OCI-LY7 (cell line): ENCODE data around the gene BRSK2. TPM values are rescaled to one million over a fixed set of nuclear protein-coding genes. Genes with fewer than 3 reads are reported as not detected.

Source experiments
- BruUV-seq: library from RNA; stranded (reverse); fragments of 400-500 nt; replicated peaks from 2 replicates; lab custom pipeline; 2021; lab: Mats Ljungman, UMichigan
- CTCF ChIA-PET: fragments of 300-600 bp; sonication (Branson Sonifier 250); formaldehyde crosslinking; loops from one replicate; lab custom pipeline; 2022; ENCODE audit warnings: antibody characterized with exemption; ENCODE audit not compliant: unreplicated experiment; lab: Charles Lee
- POLR2A ChIA-PET: fragments of 300-600 bp; sonication (Branson Sonifier 250); formaldehyde crosslinking; loops from one replicate; lab custom pipeline; 2022; ENCODE audit warnings: antibody characterized with exemption; lab: Charles Lee
- DNase-seq: peaks from one replicate; pipeline ENCODE4 v3.0.0-alpha.2; 2015; ENCODE audit warnings: low spot score
- H2AFZ ChIP-seq: fragments of 200-600 bp; sonication (generic), shearing (Covaris generic); 2 replicates; pipeline ENCODE4 v1.6.1; 2014; ENCODE audit warnings: mild to moderate bottlenecking, antibody characterized with exemption, low read length, moderate library complexity
- H3K27ac ChIP-seq: fragments of 200-600 bp; sonication (generic); 2 replicates; pipeline ENCODE4 v1.5.1; 2014; ENCODE audit warnings: mixed run types, low read depth, mild to moderate bottlenecking, moderate library complexity, low read length, inconsistent platforms; ENCODE audit not compliant: poor library complexity, severe bottlenecking
- H3K36me3 ChIP-seq: fragments of 200-600 bp; sonication (generic); 2 replicates; pipeline ENCODE4 v1.6.1; 2014; ENCODE audit warnings: mild to moderate bottlenecking, antibody characterized with exemption, low read length, moderate library complexity, mixed read lengths; ENCODE audit not compliant: insufficient read depth
- H3K4me1 ChIP-seq: fragments of 200-600 bp; sonication (generic); 2 replicates; pipeline ENCODE4 v1.5.1; 2014; ENCODE audit warnings: mild to moderate bottlenecking, low read length; ENCODE audit not compliant: insufficient read depth, poor library complexity, severe bottlenecking
- H3K4me2 ChIP-seq: fragments of 200-600 bp; sonication (generic); 2 replicates; pipeline ENCODE4 v1.6.1; 2014; ENCODE audit warnings: mild to moderate bottlenecking, low read length
- H3K4me3 ChIP-seq: fragments of 200-600 bp; sonication (generic); 2 replicates; pipeline ENCODE4 v1.5.1; 2014; ENCODE audit warnings: mild to moderate bottlenecking, low read depth, low read length; ENCODE audit not compliant: poor library complexity, severe bottlenecking
- H3K79me2 ChIP-seq: fragments of 200-600 bp; sonication (generic); 2 replicates; pipeline ENCODE4 v1.6.1; 2016; ENCODE audit warnings: low read depth, mild to moderate bottlenecking, low read length, moderate library complexity, mixed read lengths; ENCODE audit not compliant: insufficient read depth
- H3K9me2 ChIP-seq: fragments of 200-600 bp; sonication (generic); 2 replicates; pipeline ENCODE4 v1.6.1; 2016; ENCODE audit warnings: mild to moderate bottlenecking, low read length, mixed read lengths; ENCODE audit not compliant: insufficient read depth
- H3K9me3 ChIP-seq: fragments of 200-600 bp; sonication (generic); 2 replicates; pipeline ENCODE4 v1.6.1; 2014; ENCODE audit warnings: mild to moderate bottlenecking, mixed run types, low read length, mixed read lengths
- H4K20me1 ChIP-seq: fragments of 200-600 bp; sonication (generic); 2 replicates; pipeline ENCODE4 v1.6.1; 2014; ENCODE audit warnings: mild to moderate bottlenecking, antibody characterized with exemption, low read length, moderate library complexity, mixed read lengths; ENCODE audit not compliant: insufficient read depth
- EZH2phosphoT487 ChIP-seq: fragments of 200-600 bp; sonication (generic); IDR thresholded peaks from 2 replicates; pipeline ENCODE4 v1.6.1; 2018; ENCODE audit warnings: low read depth, borderline replicate concordance, mild to moderate bottlenecking, mixed run types, antibody characterized with exemption, low read length, moderate library complexity, mixed read lengths
- intact Hi-C: fragments of 100-400 bp; cut with micrococcal nuclease; formaldehyde crosslinking; loops from one replicate; pipeline ENCODE4 v1.10.0; 2022; ENCODE audit not compliant: unreplicated experiment
- total RNA-seq, 2 experiments: library from RNA; depleted of rRNA in 1 of 2; stranded (reverse); fragments of >200 nt in 1 of 2; shearing (Covaris generic) in 1 of 2; gene quantifications; 2 replicates each; pipeline ENCODE4 v1.2.3, GENCODE V29; 2014 to 2022
- TF ChIP-seq, protein P1 (sequence below): fragments of 200-600 bp; sonication (generic); conservative IDR thresholded peaks from 2 replicates; pipeline ENCODE4 v1.5.1; 2014; ENCODE audit warnings: mild to moderate bottlenecking, antibody characterized with exemption, low read length, moderate library complexity, mixed read lengths

BRSK2 gene
- total RNA-seq, 2 experiments from 2014 or later: not detected

DNA sequence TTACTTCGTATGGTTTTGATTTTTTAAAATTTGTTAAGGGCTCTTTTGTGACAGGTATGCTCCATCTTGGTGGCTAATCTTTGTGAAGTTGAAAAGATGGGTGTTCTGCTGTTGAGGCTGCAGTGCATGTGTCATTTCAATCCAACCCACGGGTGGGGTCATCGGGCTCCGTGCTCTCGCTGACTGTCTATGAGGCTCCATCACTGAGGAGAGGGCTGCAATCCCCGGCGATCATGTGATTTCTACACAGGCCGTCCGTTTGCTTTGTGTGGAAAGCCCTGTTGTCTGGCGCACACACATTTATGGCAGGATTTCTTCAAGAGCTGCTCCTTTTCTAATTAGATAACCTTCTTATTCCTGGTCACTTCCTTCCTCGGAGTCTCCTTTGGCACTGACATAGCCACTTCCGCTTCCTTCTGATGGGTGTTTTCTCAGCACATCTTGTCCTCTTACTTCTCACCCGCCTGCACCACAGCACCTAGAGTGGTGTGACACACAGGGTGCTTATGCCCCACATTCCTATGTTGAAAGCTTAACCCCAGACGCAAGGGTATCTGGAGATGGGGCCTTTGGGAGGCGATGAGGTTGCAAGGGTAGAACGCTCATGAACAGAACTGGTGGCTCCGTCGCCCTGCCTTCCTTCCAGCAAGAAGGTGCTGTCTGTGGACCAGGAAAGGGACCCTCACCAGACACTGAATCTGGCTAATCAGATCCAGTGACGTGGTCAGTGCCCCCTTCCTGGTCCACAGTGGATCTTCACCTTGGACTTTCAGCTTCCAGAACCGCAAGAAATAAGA lies 87.4 kb downstream of the BRSK2 start:
- Histone ChIP-seq H2AFZ (no peak overlapping the region), H3K27ac (no peak overlapping the region), H3K79me2 (no peaks in the 10 kb centered on the region), H3K4me2 (no peak overlapping the region), H4K20me1 (no peaks in the 10 kb centered on the region), H3K36me3 (no peaks in the 10 kb centered on the region), H3K4me3 (no peak overlapping the region), H3K9me2 (no peaks in the 10 kb centered on the region), H3K4me1 (no peaks in the 10 kb centered on the region), H3K9me3 (no peaks in the 10 kb centered on the region)
- DNase-seq: no peak
- TF ChIP-seq, protein P1, sequence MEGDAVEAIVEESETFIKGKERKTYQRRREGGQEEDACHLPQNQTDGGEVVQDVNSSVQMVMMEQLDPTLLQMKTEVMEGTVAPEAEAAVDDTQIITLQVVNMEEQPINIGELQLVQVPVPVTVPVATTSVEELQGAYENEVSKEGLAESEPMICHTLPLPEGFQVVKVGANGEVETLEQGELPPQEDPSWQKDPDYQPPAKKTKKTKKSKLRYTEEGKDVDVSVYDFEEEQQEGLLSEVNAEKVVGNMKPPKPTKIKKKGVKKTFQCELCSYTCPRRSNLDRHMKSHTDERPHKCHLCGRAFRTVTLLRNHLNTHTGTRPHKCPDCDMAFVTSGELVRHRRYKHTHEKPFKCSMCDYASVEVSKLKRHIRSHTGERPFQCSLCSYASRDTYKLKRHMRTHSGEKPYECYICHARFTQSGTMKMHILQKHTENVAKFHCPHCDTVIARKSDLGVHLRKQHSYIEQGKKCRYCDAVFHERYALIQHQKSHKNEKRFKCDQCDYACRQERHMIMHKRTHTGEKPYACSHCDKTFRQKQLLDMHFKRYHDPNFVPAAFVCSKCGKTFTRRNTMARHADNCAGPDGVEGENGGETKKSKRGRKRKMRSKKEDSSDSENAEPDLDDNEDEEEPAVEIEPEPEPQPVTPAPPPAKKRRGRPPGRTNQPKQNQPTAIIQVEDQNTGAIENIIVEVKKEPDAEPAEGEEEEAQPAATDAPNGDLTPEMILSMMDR: no peak
- no peak for TF ChIP-seq EZH2phosphoT487
- ChIA-PET POLR2A (no interaction called here), CTCF (no interaction called here)
- intact Hi-C loops: no loop called here
- no TSS peak for BruUV-seq

DNA sequence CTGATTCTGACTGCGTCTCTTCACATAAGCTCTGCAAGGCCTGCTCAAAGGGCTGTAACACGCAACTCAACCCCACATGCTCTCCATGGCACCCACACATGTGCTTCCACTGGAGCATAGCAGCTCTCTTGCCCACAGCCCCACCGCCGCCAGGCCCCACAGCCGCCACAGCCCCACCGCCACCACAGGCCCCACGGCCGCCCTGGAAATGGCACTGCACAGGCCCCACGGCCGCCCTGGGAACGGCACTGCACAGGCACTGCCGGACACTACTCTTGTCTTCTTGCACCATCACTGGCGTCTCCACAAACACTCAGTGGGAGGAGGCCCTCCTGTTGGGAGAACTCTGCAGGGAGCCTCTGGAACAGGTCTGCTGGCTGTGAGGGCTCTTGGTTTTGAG lies 88.3 kb downstream of the BRSK2 start:
- DNase-seq: no peak
- Histone ChIP-seq H3K4me3 (no peak overlapping the region), H3K9me2 (no peaks in the 10 kb centered on the region), H2AFZ (no peak overlapping the region), H3K79me2 (no peaks in the 10 kb centered on the region), H3K36me3 (no peaks in the 10 kb centered on the region), H3K9me3 (no peaks in the 10 kb centered on the region), H3K4me2 (no peak overlapping the region), H3K27ac (no peak overlapping the region), H3K4me1 (no peaks in the 10 kb centered on the region), H4K20me1 (no peaks in the 10 kb centered on the region)
- TF ChIP-seq EZH2phosphoT487: no peak
- TF ChIP-seq, protein P1: no peak
- ChIA-PET CTCF (no interaction called here), POLR2A (no interaction called here)
- BruUV-seq: no TSS peak
- intact Hi-C loops: no loop called here

DNA sequence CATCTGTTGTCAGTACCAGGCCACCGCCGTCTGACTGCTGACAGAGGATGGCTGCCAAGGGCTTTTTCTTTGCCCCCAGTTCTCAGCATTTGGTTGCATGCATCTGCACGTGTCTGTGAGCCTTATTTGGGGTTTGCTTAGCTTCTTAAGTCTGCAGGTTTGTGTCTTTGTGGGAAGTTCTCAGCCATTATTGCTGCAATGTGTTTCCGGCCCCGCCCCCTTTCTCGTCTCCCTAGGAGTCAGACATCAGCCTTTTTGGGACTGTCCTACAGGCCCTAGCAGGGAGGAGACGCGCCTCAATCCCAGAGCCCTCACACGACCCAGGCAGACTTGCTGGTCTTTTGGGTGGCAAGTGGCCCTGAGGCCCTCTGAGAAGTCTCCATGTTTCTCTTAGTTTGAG lies 88.8 kb downstream of the BRSK2 start:
- Histone ChIP-seq H3K36me3 (no peaks in the 10 kb centered on the region), H3K4me2 (no peak overlapping the region), H3K27ac (no peak overlapping the region), H2AFZ (no peak overlapping the region), H3K4me1 (no peaks in the 10 kb centered on the region), H4K20me1 (no peaks in the 10 kb centered on the region), H3K9me2 (no peaks in the 10 kb centered on the region), H3K4me3 (no peak overlapping the region), H3K9me3 (no peaks in the 10 kb centered on the region), H3K79me2 (no peaks in the 10 kb centered on the region)
- POLR2A ChIA-PET: no interaction called here
- intact Hi-C loops: no loop called here
- DNase-seq: no peak
- CTCF ChIA-PET: no interaction called here
- no TSS peak for BruUV-seq
- no peak for TF ChIP-seq EZH2phosphoT487
- TF ChIP-seq, protein P1: no peak
